GM12878 (cell line): ENCODE measurements around the gene SLX4IP. TPM values are rescaled to one million over a fixed set of nuclear protein-coding genes. Genes with fewer than 3 reads are reported as not detected.

Source experiments
- ATAC-seq: fragments of 200-7000 bp; cut with Tn5 transposase; 3 replicates; pipeline ENCODE4 v1.9.1; 2020; ENCODE audit warnings: mild to moderate bottlenecking, moderate library complexity
- BruUV-seq: library from RNA; stranded (reverse); fragments of 400-500 nt; replicated peaks from 2 replicates; lab custom pipeline; 2021; lab: Mats Ljungman, UMichigan
- CTCF ChIA-PET: fragments of 300-600 bp; sonication (Branson Sonifier 250); formaldehyde crosslinking; extraction: SDS; loops from one replicate; lab custom pipeline; 2021; ENCODE audit warnings: inconsistent platforms; lab: Yijun Ruan, JAX
- POLR2A ChIA-PET: fragments of 350-600 bp; formaldehyde crosslinking; extraction: SDS; loops from one replicate; lab custom pipeline; 2021; ENCODE audit warnings: inconsistent platforms; lab: Charles Lee
- RAD21 ChIA-PET: fragments of 300-600 bp; sonication (Branson Sonifier 250); formaldehyde crosslinking; loops from one replicate; lab custom pipeline; 2023; ENCODE audit warnings: antibody characterized with exemption; ENCODE audit not compliant: unreplicated experiment; lab: Charles Lee
- SMC1A ChIA-PET: fragments of 300-600 bp; sonication (Branson Sonifier 250); formaldehyde crosslinking; loops from one replicate; lab custom pipeline; 2023; ENCODE audit not compliant: unreplicated experiment, uncharacterized antibody; lab: Charles Lee
- DNase-seq: peaks from one replicate; pipeline ENCODE4 v3.0.0-alpha.2; 2011; ENCODE audit warnings: low read depth, low spot score
- FAIRE-seq: peaks from 3 replicates; lab custom pipeline; 2011; peaks lifted over from hg19 to GRCh38; lab: Jason Lieb, UNC
- H2AFZ ChIP-seq: 2 replicates; pipeline ENCODE4 v1.6.0; 2011; ENCODE audit warnings: low read depth, low read length, control low read depth; ENCODE audit not compliant: control insufficient read depth
- H3K27ac ChIP-seq: 2 replicates; pipeline ENCODE4 v1.5.1; 2011; ENCODE audit warnings: control low read depth; ENCODE audit not compliant: control insufficient read depth, insufficient read depth
- H3K27me3 ChIP-seq, 2 experiments: replicated peaks in 1 of 2; 2 replicates each; pipeline versions ENCODE4 v1.6.0 to v1.6.1; 2011; ENCODE audit warnings: low read length in 1 of 2; ENCODE audit not compliant: control insufficient read depth in 2 of 2, insufficient read depth in 2 of 2
- H3K36me3 ChIP-seq, 2 experiments: 2 replicates each; pipeline ENCODE4 v1.5.1; 2011; ENCODE audit warnings: low read length in 1 of 2; ENCODE audit not compliant: control insufficient read depth in 2 of 2, insufficient read depth in 2 of 2
- H3K4me1 ChIP-seq: 2 replicates; pipeline ENCODE4 v1.6.1; 2011; ENCODE audit warnings: mild to moderate bottlenecking, low read length, moderate library complexity, mixed read lengths; ENCODE audit not compliant: control insufficient read depth, insufficient read depth
- H3K4me2 ChIP-seq: 2 replicates; pipeline ENCODE4 v1.6.0; 2011; ENCODE audit warnings: control low read depth; ENCODE audit not compliant: control insufficient read depth, insufficient read depth
- H3K4me3 ChIP-seq: fragments of 200-600 bp; sonication (generic); 2 replicates; pipeline ENCODE4 v1.5.1; 2016
- H3K79me2 ChIP-seq: 2 replicates; pipeline ENCODE4 v1.6.0; 2011; ENCODE audit warnings: low read length; ENCODE audit not compliant: control insufficient read depth, insufficient read depth
- H3K9ac ChIP-seq: 2 replicates; pipeline ENCODE4 v1.8.0; 2011; ENCODE audit warnings: low read length, control low read depth, mixed read lengths; ENCODE audit not compliant: control insufficient read depth, insufficient read depth
- H3K9me3 ChIP-seq: replicated peaks from 3 replicates; pipeline ENCODE4 v1.5.1; 2011; ENCODE audit warnings: mild to moderate bottlenecking, low read length; ENCODE audit not compliant: control insufficient read depth, insufficient read depth
- H4K20me1 ChIP-seq: 2 replicates; pipeline ENCODE4 v1.6.0; 2011; ENCODE audit not compliant: control insufficient read depth, insufficient read depth
- BCL11A ChIP-seq: IDR thresholded peaks from 2 replicates; pipeline ENCODE4 v1.6.1; 2011; ENCODE audit warnings: low read depth, low read length
- CHD1 ChIP-seq: IDR thresholded peaks from 2 replicates; pipeline ENCODE4 v1.6.1; 2012; ENCODE audit warnings: low read depth, low read length, improper control_type of control experiment
- EZH2 ChIP-seq: IDR thresholded peaks from 2 replicates; pipeline ENCODE4 v1.6.1; 2012; ENCODE audit warnings: low read depth, mild to moderate bottlenecking, control low read depth, inconsistent platforms, low read length, borderline replicate concordance; ENCODE audit not compliant: control insufficient read depth
- IKZF1 ChIP-seq: fragments of 450-650 bp; conservative IDR thresholded peaks from 2 replicates; pipeline ENCODE4 v1.6.1; 2017; ENCODE audit warnings: antibody characterized with exemption, mild to moderate bottlenecking
- JUNB ChIP-seq: IDR thresholded peaks from 2 replicates; pipeline ENCODE4 v1.6.1; 2016; ENCODE audit warnings: antibody characterized with exemption, mild to moderate bottlenecking
- MEF2B ChIP-seq: fragments of 450-650 bp; IDR thresholded peaks from 2 replicates; pipeline ENCODE4 v1.6.1; 2018; ENCODE audit warnings: mild to moderate bottlenecking, moderate library complexity; ENCODE audit not compliant: partially characterized antibody, poor library complexity, severe bottlenecking
- NR2C1 ChIP-seq: fragments of 450-650 bp; IDR thresholded peaks from 2 replicates; pipeline ENCODE4 v1.6.1; 2017; ENCODE audit warnings: antibody characterized with exemption, mild to moderate bottlenecking, moderate library complexity
- NRF1 ChIP-seq: conservative IDR thresholded peaks from 2 replicates; pipeline ENCODE4 v1.6.1; 2011; ENCODE audit warnings: mild to moderate bottlenecking, low read depth, low read length, improper control_type of control experiment
- RBBP5 ChIP-seq: fragments of 200-600 bp; sonication (generic); conservative IDR thresholded peaks from 2 replicates; pipeline ENCODE4 v1.6.1; 2016
- SMARCA5 ChIP-seq: fragments of 450-650 bp; IDR thresholded peaks from 2 replicates; pipeline ENCODE4 v1.6.1; 2017; ENCODE audit warnings: mild to moderate bottlenecking
- USF1 ChIP-seq: IDR thresholded peaks from 2 replicates; pipeline ENCODE4 v1.6.1; 2011; ENCODE audit warnings: borderline replicate concordance, low read depth, mild to moderate bottlenecking, moderate library complexity, mixed read lengths, low read length; ENCODE audit not compliant: insufficient read depth; ENCODE audit errors: extremely low read length
- ZZZ3 ChIP-seq: IDR thresholded peaks from 2 replicates; pipeline ENCODE4 v1.6.1; 2011; ENCODE audit warnings: low read depth; ENCODE audit not compliant: control insufficient read depth, insufficient read length
- WGBS: methylation state at CpG from one replicate; pipeline ENCODE4 v1.1.6; 2016; ENCODE audit warnings: low lambda C conversion rate; ENCODE audit not compliant: insufficient replicate concordance, insufficient coverage; ENCODE audit errors: missing lambda C conversion rate; 5-methylcytosine and 5-hydroxymethylcytosine counted together
- in situ Hi-C: fragments of 300-500 bp; cut with MboI; formaldehyde crosslinking; loops from 9 replicates; pipeline ENCODE4 v1.14.3; 2018; ENCODE audit warnings: mixed read lengths
- intact Hi-C: fragments of 100-400 bp; cut with micrococcal nuclease; formaldehyde crosslinking; loops from one replicate; pipeline ENCODE4 v1.14.2; 2022; ENCODE audit not compliant: unreplicated experiment
- polyA plus RNA-seq, 11 experiments: library from polyadenylated mRNA; depleted of rRNA in 4 of 11; unstranded in 6 of 11; stranded (reverse) in 5 of 11; fragments of >200 nt; fragmentation: Nextera tagmentation in 4 of 11; fragmentation: Illumina TruSeq in 1 of 11; extraction: Ambion mirVana in 4 of 11; extraction: Trizol in 1 of 11; gene quantifications; 1 replicate in 1 of 11; 2 replicates in 10 of 11; pipeline versions ENCODE4 v1.2.1 to v1.2.3, GENCODE V29; 2011 to 2016; ENCODE audit warnings: inconsistent platforms in 2 of 11, missing spikeins in 2 of 11, low read depth in 1 of 11
- total RNA-seq, 4 experiments: library from RNA; depleted of rRNA in 3 of 4; stranded (reverse); fragments of >200 nt in 3 of 4; fragmentation: Illumina TruSeq in 1 of 4; extraction: Trizol in 1 of 4; gene quantifications; 2 replicates each; pipeline versions ENCODE4 v1.2.1 to v1.2.3, GENCODE V29; 2013 to 2021
- TF ChIP-seq, protein P1 (sequence below): fragments of 150-350 bp; IDR thresholded peaks from 2 replicates; pipeline ENCODE4 v1.6.1; 2016; ENCODE audit warnings: low read depth, low read length
- TF ChIP-seq, protein P2 (sequence below): fragments of 450-650 bp; IDR thresholded peaks from 2 replicates; pipeline ENCODE4 v1.6.1; 2016; ENCODE audit warnings: mild to moderate bottlenecking, moderate library complexity, borderline replicate concordance

The SLX4IP gene
- total and polyA plus RNA-seq, 10 of the 15 experiments (the other 5 are each of a cell fraction or from before 2014, with no cell fraction given) = 2.2 to 11.0 (median 6.3) TPM

DNA sequence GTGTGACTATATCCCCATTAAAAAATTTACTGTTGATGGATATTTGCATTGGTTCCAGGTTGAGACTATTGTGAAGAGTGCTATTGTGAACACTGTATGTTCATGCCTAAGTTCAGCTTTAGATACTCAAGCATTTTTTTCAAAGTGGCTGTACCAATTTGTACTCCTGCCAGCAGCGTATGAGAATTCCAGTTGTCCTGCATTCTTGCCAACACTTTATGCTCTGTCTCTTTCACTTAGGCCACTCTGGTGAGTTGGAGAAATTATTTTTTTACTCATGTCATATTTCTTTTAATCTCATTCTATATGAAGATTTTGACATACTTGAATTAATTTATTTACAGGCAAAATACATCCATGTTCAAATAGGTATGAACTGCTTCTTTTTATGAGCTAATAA lies 162.5 kb downstream of the SLX4IP start:
- RAD21 ChIA-PET = interaction anchor here (1.6 kb wide), 1 partner anchor 15 kb away, joined by 4 read pairs; no protein-coding TSS in a partner anchor
- Histone ChIP-seq H3K4me1 (peaks cover 7% of the 10 kb centered on the region; the same call in 1 of the 2 replicates), H4K20me1 (no peaks in the 10 kb centered on the region), H3K27ac (no peak overlapping the region)
- TF ChIP-seq, protein P1, sequence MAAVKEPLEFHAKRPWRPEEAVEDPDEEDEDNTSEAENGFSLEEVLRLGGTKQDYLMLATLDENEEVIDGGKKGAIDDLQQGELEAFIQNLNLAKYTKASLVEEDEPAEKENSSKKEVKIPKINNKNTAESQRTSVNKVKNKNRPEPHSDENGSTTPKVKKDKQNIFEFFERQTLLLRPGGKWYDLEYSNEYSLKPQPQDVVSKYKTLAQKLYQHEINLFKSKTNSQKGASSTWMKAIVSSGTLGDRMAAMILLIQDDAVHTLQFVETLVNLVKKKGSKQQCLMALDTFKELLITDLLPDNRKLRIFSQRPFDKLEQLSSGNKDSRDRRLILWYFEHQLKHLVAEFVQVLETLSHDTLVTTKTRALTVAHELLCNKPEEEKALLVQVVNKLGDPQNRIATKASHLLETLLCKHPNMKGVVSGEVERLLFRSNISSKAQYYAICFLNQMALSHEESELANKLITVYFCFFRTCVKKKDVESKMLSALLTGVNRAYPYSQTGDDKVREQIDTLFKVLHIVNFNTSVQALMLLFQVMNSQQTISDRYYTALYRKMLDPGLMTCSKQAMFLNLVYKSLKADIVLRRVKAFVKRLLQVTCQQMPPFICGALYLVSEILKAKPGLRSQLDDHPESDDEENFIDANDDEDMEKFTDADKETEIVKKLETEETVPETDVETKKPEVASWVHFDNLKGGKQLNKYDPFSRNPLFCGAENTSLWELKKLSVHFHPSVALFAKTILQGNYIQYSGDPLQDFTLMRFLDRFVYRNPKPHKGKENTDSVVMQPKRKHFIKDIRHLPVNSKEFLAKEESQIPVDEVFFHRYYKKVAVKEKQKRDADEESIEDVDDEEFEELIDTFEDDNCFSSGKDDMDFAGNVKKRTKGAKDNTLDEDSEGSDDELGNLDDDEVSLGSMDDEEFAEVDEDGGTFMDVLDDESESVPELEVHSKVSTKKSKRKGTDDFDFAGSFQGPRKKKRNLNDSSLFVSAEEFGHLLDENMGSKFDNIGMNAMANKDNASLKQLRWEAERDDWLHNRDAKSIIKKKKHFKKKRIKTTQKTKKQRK = no peak
- TF ChIP-seq BCL11A (no peak), EZH2 (no peak), CHD1 (no peak), ZZZ3 (no peak), USF1 (no peak), SMARCA5 (no peak), NR2C1 (no peak), RBBP5 (no peak), MEF2B (no peak), IKZF1 (no peak), JUNB (no peak), NRF1 (no peak)
- TF ChIP-seq, protein P2, sequence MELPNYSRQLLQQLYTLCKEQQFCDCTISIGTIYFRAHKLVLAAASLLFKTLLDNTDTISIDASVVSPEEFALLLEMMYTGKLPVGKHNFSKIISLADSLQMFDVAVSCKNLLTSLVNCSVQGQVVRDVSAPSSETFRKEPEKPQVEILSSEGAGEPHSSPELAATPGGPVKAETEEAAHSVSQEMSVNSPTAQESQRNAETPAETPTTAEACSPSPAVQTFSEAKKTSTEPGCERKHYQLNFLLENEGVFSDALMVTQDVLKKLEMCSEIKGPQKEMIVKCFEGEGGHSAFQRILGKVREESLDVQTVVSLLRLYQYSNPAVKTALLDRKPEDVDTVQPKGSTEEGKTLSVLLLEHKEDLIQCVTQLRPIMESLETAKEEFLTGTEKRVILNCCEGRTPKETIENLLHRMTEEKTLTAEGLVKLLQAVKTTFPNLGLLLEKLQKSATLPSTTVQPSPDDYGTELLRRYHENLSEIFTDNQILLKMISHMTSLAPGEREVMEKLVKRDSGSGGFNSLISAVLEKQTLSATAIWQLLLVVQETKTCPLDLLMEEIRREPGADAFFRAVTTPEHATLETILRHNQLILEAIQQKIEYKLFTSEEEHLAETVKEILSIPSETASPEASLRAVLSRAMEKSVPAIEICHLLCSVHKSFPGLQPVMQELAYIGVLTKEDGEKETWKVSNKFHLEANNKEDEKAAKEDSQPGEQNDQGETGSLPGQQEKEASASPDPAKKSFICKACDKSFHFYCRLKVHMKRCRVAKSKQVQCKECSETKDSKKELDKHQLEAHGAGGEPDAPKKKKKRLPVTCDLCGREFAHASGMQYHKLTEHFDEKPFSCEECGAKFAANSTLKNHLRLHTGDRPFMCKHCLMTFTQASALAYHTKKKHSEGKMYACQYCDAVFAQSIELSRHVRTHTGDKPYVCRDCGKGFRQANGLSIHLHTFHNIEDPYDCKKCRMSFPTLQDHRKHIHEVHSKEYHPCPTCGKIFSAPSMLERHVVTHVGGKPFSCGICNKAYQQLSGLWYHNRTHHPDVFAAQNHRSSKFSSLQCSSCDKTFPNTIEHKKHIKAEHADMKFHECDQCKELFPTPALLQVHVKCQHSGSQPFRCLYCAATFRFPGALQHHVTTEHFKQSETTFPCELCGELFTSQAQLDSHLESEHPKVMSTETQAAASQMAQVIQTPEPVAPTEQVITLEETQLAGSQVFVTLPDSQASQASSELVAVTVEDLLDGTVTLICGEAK = no peak
- TF ChIP-seq, all 136 proteins: peak for 0
- no peak overlapping the region for H3K9ac ChIP-seq
- SMC1A ChIA-PET = interaction anchor here (0.7 to 2.2 kb wide), 4 partner anchors 8 to 1055 kb away, joined by 3 to 5 read pairs (median 4); no protein-coding TSS in a partner anchor
- intact Hi-C loops (no loop called here), in situ Hi-C loops (no loop called here)
- no peaks in the 10 kb centered on the region; a peak in 1 of 4 replicates for H3K36me3 ChIP-seq
- no peaks in the 10 kb centered on the region for H3K79me2 ChIP-seq
- CTCF ChIA-PET = interaction anchor here (1.1 kb wide), 1 partner anchor 12 kb away, joined by 3 read pairs; no protein-coding TSS in a partner anchor
- DNase-seq (no peak), FAIRE-seq (no peak), ATAC-seq (no peak)
- no peaks in the 10 kb centered on the region for H3K9me3 ChIP-seq
- no TSS peak for BruUV-seq
- no peak overlapping the region for H3K4me2 ChIP-seq
- POLR2A ChIA-PET = no interaction called here
- H3K4me3 ChIP-seq = no peak overlapping the region
- no peak overlapping the region for H2AFZ ChIP-seq
- H3K27me3 ChIP-seq = no peaks in the 10 kb centered on the region
- WGBS = 100% methylated on average over 1 of the region's 1 CpG
